GM19455 (cell line): ENCODE data around the gene AP1AR.

ENCODE experiments used
- ATAC-seq: cut with Tn5 transposase; IDR thresholded peaks from one replicate; pipeline ENCODE4 v1.9.1; 2021; ENCODE audit not compliant: unreplicated experiment

The AP1AR gene

DNA sequence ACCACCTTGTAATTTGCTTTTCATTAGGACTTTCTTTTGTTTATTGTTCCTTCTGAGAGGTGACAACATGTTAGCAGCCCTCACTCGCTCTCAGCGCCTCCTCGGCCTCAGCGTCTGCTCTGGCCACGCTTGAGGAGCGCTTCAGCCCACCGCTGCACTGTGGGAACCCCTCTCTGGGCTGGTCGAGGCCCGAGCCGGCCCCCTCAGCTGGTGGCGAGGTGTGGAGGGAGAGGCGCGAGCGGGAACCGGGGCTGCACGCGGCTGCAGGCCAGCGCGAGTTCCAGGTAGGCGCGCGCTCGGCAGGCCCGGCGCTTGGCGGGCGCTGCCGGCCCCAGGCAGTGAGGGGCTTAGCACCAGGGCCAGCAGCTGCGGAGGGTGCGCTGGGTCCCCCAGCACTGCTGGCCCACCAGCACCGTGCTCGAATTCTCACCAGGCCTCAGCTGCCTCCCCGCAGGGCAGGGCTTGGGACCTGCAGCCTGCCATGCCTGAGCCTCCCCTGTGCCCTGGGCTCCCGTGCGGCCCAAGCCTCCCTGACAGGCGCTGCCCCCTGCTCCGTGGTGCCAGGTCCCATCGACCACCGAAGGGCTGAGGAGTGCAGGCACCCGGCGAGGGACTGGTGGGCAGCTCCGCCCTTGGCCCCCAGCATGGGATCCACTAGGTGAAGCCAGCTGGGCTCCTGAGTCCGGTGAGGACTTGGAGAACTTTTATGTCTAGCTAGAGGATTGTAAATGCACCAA lies 9.2 kb upstream of the AP1AR start:
- ATAC-seq, result no peak

- ATAC-seq, result no peak
Observed at GRCh38 chr4:112225157-112225556, 6.4 kb upstream of the AP1AR start.

DNA sequence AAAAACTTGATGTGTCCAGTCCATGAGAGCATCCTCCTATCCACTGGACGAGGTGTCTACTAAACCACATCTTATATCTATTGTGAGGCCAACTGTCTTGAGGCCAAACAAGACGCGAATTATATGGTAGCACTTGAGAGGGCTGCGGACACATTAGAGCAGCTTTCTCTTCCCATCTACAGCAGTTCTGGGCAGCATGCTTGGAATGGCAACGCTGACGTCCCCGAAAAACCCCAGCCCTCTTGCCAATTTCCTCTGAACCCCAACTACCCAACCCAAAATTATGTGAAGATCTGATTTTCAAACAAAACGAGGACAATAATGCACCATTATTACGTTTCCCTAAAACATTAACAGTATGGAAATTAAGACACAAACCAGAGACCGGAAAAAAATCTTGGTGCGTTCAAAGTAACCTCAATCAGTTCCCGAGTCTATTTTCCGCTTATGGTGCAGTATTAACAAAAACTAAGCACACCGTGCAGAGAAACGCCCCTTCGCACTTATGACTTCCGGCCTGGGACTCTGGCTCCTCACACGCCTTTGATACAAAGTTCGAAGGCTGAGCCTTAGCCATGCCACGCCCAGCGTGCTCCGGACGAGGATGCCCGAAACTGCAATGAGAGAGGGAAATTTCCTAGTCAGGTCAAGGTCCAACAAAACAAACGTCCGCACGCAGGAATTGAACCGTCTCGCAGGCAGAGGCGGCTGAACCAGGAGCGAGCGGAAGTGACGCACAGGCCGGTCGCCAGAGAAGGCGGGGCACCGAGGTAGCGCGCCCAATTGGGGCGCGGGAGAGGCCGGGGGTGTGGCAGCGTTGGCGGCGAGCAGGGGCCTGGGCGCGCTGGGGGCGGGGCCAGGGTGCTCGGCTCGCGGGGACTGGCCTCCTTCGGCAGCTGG lies 458 bp upstream of the AP1AR start:
- peak; percentile 91 for ATAC-seq

- no peak for ATAC-seq
Observed at GRCh38 chr4:112234952-112235609, 3.5 kb downstream of the AP1AR start.

GRCh38 chr4:112236040-112236439 lies 4.5 kb downstream of the AP1AR start:
- ATAC-seq, result no peak

- no peak for ATAC-seq
Observed at GRCh38 chr4:112238833-112239232, 7.2 kb downstream of the AP1AR start.

DNA sequence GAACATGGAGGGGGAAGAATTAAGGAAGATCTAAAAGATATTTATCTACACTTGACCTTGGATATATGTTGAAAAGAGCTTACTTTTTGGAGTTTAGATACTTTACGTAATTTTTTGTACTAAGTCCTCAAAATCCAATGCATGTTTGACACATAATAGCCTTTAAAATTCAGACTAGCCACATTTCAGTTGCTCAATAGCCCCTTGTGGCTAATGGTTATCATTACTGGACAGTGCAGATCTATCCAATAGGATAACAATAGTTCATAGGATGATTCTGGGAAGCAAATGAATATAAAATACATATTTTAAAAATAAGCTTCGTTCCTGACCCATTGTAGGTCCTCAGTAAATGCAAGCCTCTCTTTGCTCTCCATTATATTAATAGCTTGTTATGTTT lies 13.8 kb downstream of the AP1AR start:
- no peak for ATAC-seq

- no peak for ATAC-seq
Observed at GRCh38 chr4:112247021-112247420, 15.4 kb downstream of the AP1AR start.

DNA sequence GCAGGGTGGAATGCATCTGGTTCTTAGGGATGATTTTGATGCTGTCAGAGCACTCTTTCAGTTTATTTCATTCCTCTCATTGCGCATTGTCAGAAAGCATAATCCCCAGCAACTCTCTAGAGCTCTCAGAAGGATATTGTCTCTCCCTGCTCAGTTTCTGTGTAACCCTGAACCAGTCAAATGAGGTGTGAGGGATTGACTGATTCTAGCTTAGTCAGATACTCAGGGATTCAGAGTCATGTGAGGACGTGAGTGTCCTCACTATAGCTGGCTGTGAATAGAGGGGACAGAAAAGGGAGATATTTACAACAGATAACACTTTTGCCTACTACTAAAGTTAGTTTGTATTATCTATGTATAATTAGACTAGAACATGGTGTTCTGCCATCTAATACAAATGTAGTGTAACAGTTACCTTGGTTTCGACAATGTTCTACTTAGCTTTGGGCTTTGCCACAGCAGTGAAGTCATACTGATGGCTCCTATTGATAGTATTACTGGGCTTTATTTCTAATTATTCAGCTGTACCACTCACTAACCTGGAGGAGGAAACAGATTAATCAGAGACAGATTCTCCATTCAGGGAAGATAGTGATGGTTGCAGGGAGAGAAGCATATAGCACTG lies 19.5 kb downstream of the AP1AR start:
- ATAC-seq, result no peak

- no peak for ATAC-seq
Observed at GRCh38 chr4:112252234-112252633, 20.6 kb downstream of the AP1AR start.

- ATAC-seq, result peak; percentile 59
Observed at GRCh38 chr4:112253382-112254000, 21.9 kb downstream of the AP1AR start.

DNA sequence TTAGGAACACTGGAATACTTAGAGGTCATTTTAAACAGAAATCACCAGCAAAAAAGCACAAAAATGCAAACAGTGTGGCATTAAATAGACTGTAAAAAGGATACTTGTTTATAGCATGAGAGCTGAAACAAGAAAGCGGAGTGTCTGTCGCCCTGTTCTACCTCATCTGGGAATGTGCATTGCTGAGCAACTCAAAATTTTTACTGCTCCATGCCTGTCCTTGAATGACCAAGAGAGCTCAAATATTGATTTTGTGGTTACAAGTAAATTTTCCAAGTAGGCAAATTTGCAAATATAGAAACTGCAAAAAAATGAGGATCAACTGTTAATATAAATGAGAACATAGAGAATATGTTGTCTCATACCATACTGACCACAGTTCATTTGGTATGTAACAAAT lies 25.5 kb downstream of the AP1AR start:
- ATAC-seq, result no peak

DNA sequence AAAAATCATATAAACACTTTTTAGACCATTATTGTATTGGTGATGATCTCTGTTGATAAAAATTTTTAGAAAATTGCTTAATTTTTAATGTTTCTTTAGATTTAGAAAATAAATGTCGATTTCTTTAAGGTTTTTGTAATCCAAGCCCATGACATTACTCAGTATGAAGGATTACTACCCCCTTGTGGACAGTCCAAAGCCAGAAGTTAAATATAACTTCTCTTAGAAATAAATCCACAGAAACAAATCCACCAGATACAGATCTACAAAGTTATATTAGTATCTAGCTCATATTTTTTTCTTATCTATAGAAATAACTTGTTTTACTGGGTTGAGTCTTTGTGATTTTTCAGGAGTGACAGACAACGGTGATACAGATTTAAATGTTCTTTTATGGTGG lies 35.2 kb downstream of the AP1AR start:
- ATAC-seq, result no peak

- no peak for ATAC-seq
Observed at GRCh38 chr4:112270051-112270450, 38.5 kb downstream of the AP1AR start.

GRCh38 chr4:112270640-112271421 lies 39.2 kb downstream of the AP1AR start:
- ATAC-seq, result no peak

DNA sequence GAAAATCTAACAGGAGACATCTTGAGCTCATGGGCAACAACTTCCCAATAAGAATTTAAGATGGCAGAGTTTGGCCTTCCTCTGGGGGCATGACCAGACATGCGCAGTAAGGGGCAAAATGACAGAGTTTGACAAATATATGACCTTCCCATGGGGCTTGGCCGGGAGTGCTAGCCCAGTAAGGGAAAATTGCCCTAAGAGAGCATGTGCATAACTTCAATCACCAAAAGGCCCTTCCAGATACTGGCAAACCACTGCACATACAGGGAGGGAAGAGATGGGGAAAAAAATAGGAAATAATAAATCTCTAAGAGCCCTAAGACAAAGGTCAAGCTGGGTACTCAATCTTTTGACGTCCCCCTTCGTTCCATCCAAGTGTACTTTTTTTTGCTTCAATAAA lies 40.7 kb downstream of the AP1AR start:
- no peak for ATAC-seq

GRCh38 chr4:112274959-112275358 lies 43.4 kb downstream of the AP1AR start:
- ATAC-seq, result no peak

DNA sequence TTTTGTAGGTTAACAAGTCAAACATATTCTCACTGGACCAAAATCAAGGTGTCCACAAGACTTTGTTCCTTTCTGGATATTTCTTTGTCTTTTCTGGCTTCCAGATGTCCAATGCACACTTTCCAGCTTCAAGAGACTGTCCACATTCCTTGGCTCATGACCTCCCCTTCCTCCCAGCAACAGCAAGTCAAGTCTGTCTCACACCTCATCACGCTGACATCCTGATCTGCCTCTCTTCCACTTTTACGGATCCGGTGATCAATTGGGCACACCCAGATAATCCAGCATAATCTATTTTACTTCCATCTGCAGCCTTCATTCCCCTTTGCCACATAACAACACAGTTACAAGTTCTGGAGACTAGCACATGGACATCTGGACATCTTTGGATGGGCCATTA lies 44.5 kb downstream of the AP1AR start:
- ATAC-seq, result no peak

DNA sequence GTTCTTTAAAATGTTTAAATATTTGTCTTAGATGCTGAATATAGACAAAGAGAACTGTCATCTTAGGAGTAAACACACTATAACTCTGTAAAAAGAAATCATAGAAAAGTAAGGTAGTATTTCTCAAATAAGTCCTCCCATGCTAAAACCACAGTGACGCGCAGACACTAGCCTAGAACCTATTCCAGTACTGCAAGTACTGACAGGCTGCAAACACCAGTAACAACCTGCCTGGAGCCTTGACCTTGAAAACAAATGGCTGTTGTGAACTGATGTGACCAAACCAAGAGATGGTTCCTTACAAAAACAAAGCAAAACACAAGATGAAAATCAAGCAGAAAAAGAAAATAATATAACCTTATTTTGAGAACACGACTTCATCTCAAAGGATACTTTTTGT lies 45.6 kb downstream of the AP1AR start:
- no peak for ATAC-seq
